SK-N-MC (cell line): Measurements from ENCODE around the gene CFAP221.

Source experiments
- DNase-seq: peaks from one replicate; pipeline ENCODE4 v3.0.0-alpha.2; 2011; ENCODE audit warnings: low read depth, low spot score
- H3K27ac ChIP-seq: fragments of 200-600 bp; sonication (generic); 2 replicates; pipeline ENCODE4 v1.5.1; 2016; ENCODE audit warnings: mixed run types
- H3K36me3 ChIP-seq: fragments of 200-600 bp; sonication (generic); 2 replicates; pipeline ENCODE4 v1.6.1; 2017; ENCODE audit warnings: antibody characterized with exemption, low read length, mixed read lengths; ENCODE audit not compliant: insufficient read depth
- H3K4me3 ChIP-seq: fragments of 200-600 bp; sonication (generic); 2 replicates; pipeline ENCODE4 v1.5.1; 2016
- H3K9ac ChIP-seq: fragments of 200-600 bp; sonication (generic); 2 replicates; pipeline ENCODE4 v1.8.0; 2017; ENCODE audit warnings: mixed run types, mixed read lengths; ENCODE audit not compliant: insufficient read length
- H3K9me3 ChIP-seq: fragments of 200-600 bp; sonication (generic); 2 replicates; pipeline ENCODE4 v1.6.1; 2017; ENCODE audit warnings: low read depth, mild to moderate bottlenecking, antibody characterized with exemption, low read length, moderate library complexity, mixed read lengths
- EZH2 ChIP-seq: fragments of 200-600 bp; sonication (generic); IDR thresholded peaks from one replicate; pipeline ENCODE4 v1.6.1; 2017; ENCODE audit warnings: antibody characterized with exemption
- FOXP2 ChIP-seq: optimal IDR thresholded peaks from 2 replicates; pipeline ENCODE3; 2011; ENCODE audit warnings: mild to moderate bottlenecking, moderate library complexity; ENCODE audit not compliant: insufficient read depth; ENCODE audit errors: extremely low read length, control extremely low read depth
- POLR2AphosphoS5 ChIP-seq: IDR thresholded peaks from 2 replicates; pipeline ENCODE4 v1.6.1; 2012; ENCODE audit warnings: mild to moderate bottlenecking, low read depth, low read length, borderline replicate concordance

Gene CFAP221

DNA sequence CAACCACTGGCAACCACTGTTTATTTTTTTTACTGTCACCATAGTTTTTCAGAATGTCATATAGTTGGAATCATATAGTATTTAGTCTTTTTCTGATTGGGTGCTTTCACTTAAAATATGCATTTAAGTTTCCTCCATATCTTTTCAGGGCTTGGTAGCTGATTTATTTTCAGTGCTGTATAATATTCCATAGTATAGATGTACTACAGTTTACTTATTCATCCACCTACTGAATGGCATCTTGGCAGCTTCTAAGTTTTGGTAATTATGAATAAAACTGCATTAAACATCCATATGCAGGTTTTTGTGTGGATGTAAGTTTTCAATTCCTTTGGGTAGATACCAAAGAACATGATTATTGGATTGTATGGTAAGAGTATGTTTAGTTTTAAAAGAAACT lies 23.0 kb downstream of the CFAP221 start:
- TF ChIP-seq EZH2, result no peak
- no peak for TF ChIP-seq FOXP2
- TF ChIP-seq POLR2AphosphoS5, result no peak
- H3K9ac ChIP-seq, result no peak overlapping the region
- H3K9me3 ChIP-seq, result no peaks in the 10 kb centered on the region
- no peaks in the 10 kb centered on the region for H3K36me3 ChIP-seq
- H3K27ac ChIP-seq, result no peak overlapping the region
- DNase-seq, result no peak
- no peak overlapping the region for H3K4me3 ChIP-seq

DNA sequence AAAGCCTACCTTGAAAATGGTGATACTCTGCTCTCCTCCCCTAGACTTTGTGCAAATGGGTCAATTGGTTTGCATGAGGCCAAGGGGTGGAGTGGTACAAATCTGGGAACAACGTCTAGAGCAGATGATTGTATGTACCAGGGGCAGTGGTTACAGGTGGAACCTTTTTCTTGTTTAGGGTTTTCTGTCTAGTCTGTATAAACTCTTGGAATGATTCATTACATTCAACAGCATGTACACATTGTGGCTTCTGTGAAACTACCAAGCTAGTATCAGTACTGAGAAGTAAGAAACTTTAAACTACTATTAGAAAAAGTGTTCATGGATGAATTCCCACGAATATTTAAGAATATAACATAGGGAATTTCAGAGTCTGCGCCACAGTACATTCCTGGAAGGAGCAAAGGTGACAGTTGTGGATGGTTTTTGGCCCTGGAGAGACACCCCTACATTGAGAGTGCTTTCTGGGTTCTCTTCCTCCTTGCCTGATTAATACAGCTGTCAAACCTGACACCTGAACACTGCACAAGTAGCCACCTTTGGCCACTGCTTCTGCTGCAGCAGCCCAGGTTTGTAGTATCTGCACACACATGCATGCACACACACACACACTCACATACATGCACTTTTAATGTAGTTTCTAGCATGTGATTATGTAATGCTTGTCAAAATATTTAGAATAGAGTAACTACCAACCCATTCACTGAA lies 30.0 kb downstream of the CFAP221 start:
- no peak for TF ChIP-seq POLR2AphosphoS5
- no peak for TF ChIP-seq EZH2
- TF ChIP-seq FOXP2, result no peak
- Histone ChIP-seq H3K4me3 (no peak overlapping the region), H3K36me3 (no peaks in the 10 kb centered on the region), H3K9me3 (no peaks in the 10 kb centered on the region), H3K9ac (no peak overlapping the region), H3K27ac (no peak overlapping the region)
- no peak for DNase-seq

DNA sequence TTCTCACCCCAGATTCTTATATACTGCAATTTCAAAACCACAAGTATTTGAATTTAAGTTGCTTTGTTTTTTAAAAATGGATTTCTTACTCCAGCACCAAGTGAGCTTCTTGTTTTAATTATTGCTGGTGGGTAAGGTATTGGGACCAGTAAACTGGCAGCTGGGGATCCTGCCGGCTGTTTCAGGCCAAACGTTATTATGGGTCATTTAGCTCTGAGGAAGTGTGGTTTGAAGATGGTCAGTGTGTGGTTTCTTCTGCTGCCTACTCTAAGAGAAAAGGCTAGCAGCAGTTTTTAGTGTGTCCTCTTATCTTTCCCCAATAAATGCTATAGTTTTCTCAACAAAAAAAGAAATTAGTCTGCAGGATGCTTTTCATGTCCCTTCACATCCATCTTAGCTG lies 30.6 kb downstream of the CFAP221 start:
- Histone ChIP-seq H3K27ac (no peak overlapping the region), H3K4me3 (no peak overlapping the region), H3K9ac (no peak overlapping the region), H3K9me3 (no peaks in the 10 kb centered on the region), H3K36me3 (no peaks in the 10 kb centered on the region)
- TF ChIP-seq FOXP2, result no peak
- TF ChIP-seq EZH2, result no peak
- no peak for TF ChIP-seq POLR2AphosphoS5
- DNase-seq, result no peak

DNA sequence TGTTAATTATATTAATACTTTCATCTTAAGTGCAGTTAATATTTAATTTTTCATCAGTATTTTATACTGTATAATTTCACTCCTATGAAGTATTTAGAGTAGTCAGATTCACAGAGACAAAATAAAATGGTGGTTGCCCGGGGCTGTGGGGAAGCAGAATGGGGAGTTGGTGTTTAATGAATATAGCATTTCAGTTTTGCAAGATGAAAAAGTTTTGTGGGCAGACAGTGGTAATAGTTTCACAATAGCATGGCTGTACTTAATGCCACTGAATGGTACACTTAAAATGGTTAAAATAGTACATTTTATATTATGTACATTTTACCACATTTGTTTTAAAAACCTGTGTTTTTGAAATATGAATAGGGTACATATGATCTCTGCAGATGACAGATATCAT lies 31.2 kb downstream of the CFAP221 start:
- H3K36me3 ChIP-seq, result no peaks in the 10 kb centered on the region
- no peak overlapping the region for H3K9ac ChIP-seq
- no peak overlapping the region for H3K4me3 ChIP-seq
- TF ChIP-seq EZH2, result no peak
- TF ChIP-seq POLR2AphosphoS5, result no peak
- no peaks in the 10 kb centered on the region for H3K9me3 ChIP-seq
- H3K27ac ChIP-seq, result no peak overlapping the region
- DNase-seq, result no peak

DNA sequence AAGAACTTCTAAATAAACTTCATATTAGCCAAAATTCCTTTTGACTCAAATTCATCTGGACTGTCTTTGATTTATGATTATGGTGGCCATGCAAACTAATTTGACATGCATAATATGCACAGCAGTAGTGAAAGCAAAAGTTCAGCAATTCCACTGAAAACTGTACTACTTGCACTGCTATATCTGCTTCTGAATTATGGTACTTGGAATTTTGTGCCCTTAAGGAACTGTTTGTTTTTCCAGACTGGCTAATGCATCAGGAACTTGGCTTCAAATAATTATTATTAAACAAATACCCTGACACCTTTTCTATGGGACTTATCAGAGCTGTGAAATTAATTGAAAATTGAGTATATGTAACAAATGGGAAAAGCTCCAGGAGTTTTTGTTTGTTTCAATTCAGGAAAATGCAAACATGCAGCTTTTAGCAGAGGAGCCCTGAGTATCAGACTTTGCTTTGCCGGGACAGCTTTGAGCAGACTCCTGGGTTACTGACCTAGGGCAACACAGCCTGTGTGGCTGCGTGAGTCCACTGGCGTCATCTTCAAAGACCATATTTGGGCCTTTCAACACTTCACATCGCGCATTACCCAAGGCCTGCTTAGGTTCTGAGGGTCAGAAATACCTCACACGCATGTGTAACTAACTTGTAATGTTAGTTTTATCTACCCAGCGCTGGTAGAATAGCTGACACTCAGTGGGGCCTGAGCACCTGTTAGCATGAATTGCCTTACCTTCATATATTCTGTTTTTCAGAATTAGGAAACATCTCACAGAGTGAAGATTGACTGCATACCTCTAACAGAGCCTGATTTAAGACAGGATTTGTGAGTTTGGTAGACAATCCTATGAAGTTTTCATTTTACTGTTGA lies 35.4 kb downstream of the CFAP221 start:
- no peak overlapping the region for H3K9ac ChIP-seq
- no peaks in the 10 kb centered on the region for H3K36me3 ChIP-seq
- DNase-seq, result peak; percentile 12
- no peaks in the 10 kb centered on the region for H3K9me3 ChIP-seq
- H3K27ac ChIP-seq, result 0 out of 2 replicates have a peak overlapping the region, but pooled peaks have one; percentile 28
- H3K4me3 ChIP-seq, result no peak overlapping the region
- TF ChIP-seq EZH2, result no peak
- TF ChIP-seq FOXP2, result no peak
- TF ChIP-seq POLR2AphosphoS5, result no peak

DNA sequence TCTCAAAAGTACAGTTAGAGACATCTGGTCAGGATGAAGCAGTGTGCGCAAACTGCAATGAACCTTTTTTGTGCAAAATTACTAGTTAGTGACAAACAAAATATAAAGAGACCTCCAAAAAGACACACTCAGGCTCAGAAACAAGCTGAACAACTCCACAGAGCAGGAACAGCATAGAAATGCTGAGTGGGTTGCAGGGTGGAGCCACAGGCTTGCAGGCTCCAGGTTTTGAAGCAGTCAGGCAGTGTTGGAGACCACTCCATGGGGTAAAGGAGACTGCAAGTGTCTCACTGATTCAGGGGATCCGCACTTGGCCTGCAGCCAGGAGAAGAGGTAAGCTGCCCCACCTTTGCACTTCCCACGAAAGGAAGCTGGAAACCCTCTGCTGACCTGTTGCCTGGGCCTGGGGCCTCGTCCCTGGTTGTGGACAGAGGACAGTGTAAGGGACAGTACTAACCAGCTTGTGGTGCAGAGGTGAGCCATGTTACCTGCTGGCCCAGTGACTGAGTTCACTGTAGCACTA lies 36.4 kb downstream of the CFAP221 start:
- H3K9ac ChIP-seq, result no peak overlapping the region
- H3K4me3 ChIP-seq, result no peak overlapping the region
- no peaks in the 10 kb centered on the region for H3K36me3 ChIP-seq
- 0 out of 2 replicates have a peak overlapping the region, but pooled peaks have one; percentile 28 for H3K27ac ChIP-seq
- no peaks in the 10 kb centered on the region for H3K9me3 ChIP-seq
- DNase-seq, result no peak
- TF ChIP-seq POLR2AphosphoS5, result no peak
- TF ChIP-seq EZH2, result no peak
- no peak for TF ChIP-seq FOXP2

DNA sequence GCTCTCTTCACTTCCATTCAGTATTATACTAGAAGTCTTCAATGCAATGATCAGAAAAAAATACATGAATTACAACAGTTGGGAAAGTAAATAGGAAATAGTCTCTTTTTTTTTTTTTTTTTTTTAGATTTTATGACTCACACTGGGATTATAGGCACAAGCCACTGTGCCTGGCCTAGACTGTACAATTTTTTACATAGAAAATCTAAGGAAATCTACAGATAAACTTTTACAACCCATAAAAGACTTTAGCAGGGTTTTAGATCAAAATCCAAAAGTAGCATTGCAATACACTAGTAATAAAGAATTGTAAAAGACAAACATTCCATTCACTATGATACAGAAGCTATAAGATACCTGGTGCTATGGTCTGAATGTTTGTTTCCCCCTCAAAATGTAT lies 39.0 kb downstream of the CFAP221 start:
- Histone ChIP-seq H3K9ac (no peak overlapping the region), H3K4me3 (no peak overlapping the region), H3K36me3 (no peaks in the 10 kb centered on the region), H3K9me3 (no peaks in the 10 kb centered on the region), H3K27ac (no peak overlapping the region)
- TF ChIP-seq POLR2AphosphoS5 (no peak), EZH2 (no peak), FOXP2 (no peak)
- no peak for DNase-seq

DNA sequence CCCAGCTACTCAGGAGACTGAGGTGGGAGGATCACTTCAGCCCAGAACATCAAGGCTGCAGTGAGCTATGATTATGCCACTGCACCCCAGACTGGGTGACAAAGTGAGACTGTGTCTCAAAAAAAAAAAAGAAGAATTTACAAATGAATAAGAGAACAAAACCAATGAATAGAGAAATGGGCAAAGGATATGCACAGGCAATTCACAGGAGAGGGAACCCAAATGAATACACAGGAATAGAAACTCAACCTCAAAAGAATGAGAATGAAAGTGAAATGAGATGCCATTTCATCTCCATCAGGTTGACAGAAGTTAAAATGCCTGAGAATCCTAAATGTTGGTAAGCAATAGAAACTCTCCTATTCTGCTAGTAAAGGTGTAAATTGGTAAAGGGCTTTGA lies 40.2 kb downstream of the CFAP221 start:
- Histone ChIP-seq H3K4me3 (no peak overlapping the region), H3K36me3 (no peaks in the 10 kb centered on the region), H3K9me3 (no peaks in the 10 kb centered on the region), H3K9ac (no peak overlapping the region), H3K27ac (no peak overlapping the region)
- no peak for DNase-seq
- TF ChIP-seq FOXP2 (no peak), EZH2 (no peak), POLR2AphosphoS5 (no peak)
